Upper lobe of left lung (tissue), 4 donors: ENCODE data around the gene ERP29.

ENCODE experiments used
- EP300 ChIP-seq, 4 donors: sonication (generic); formaldehyde crosslinking; IDR thresholded peaks; one replicate each; pipeline ENCODE4 v1.5.1; 2017; ENCODE audit warnings: antibody characterized with exemption in 4 of 4, control low read depth in 2 of 4
- POLR2A ChIP-seq, 4 donors: fragments of 450-650 bp; IDR thresholded peaks; one replicate each; pipeline ENCODE4 v1.5.1; 2016 to 2017; ENCODE audit warnings: antibody characterized with exemption in 4 of 4, mild to moderate bottlenecking in 2 of 4
- POLR2AphosphoS5 ChIP-seq, 2 donors: sonication (generic); formaldehyde crosslinking; IDR thresholded peaks; one replicate each; pipeline ENCODE4 v1.5.1; 2017; ENCODE audit warnings: antibody characterized with exemption in 2 of 2
- TF ChIP-seq, protein P1 (sequence below), 6 experiments: fragments of 450-650 bp in 4 of 6; fragments of 200-600 bp in 2 of 6; sonication (generic) in 2 of 6; IDR thresholded peaks; one replicate each; pipeline ENCODE4 v1.5.1; 2016 to 2019; ENCODE audit warnings: antibody characterized with exemption in 6 of 6

DNA sequence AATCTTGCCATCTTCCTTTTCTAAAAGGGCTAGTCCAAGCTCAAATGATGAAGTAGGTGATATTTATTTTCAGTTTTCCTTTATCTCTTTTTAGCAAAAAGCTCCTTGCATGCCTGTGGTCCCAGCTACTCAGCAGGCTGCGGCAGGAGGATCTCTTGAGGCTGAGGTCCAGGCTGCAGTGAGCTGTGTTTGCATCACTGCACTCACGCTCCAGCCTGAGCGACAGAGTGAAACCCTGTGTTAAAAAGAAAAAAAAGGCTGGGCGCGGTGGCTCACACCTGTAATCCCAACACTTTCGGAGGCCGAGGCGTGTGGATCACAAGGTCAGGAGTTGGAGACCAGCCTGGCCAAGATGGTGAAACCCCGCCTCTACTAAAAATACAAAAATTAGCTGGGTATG is 5.3 kb upstream of the ERP29 start:
- TF ChIP-seq POLR2A (IDR thresholded peaks at IDR 0.05) (no peak), EP300 (IDR thresholded peaks at IDR 0.05) (no peak), POLR2AphosphoS5 (IDR thresholded peaks at IDR 0.05) (no peak)
- TF ChIP-seq, protein P1, sequence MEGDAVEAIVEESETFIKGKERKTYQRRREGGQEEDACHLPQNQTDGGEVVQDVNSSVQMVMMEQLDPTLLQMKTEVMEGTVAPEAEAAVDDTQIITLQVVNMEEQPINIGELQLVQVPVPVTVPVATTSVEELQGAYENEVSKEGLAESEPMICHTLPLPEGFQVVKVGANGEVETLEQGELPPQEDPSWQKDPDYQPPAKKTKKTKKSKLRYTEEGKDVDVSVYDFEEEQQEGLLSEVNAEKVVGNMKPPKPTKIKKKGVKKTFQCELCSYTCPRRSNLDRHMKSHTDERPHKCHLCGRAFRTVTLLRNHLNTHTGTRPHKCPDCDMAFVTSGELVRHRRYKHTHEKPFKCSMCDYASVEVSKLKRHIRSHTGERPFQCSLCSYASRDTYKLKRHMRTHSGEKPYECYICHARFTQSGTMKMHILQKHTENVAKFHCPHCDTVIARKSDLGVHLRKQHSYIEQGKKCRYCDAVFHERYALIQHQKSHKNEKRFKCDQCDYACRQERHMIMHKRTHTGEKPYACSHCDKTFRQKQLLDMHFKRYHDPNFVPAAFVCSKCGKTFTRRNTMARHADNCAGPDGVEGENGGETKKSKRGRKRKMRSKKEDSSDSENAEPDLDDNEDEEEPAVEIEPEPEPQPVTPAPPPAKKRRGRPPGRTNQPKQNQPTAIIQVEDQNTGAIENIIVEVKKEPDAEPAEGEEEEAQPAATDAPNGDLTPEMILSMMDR (IDR thresholded peaks at IDR 0.05): no peak
